Ovary (tissue), 9 donors: Measurements from ENCODE around the gene SEMA3C. TPM values are rescaled to one million over a fixed set of nuclear protein-coding genes. Genes with fewer than 3 reads are reported as not detected.

Experiments used
- DNase-seq, 5 donors: peaks; one replicate each; pipeline ENCODE4 v3.0.0-alpha.2; 2019 to 2020
- H3K27ac ChIP-seq, 2 donors: fragments of 200-600 bp; one replicate each; pipeline versions ENCODE4 v1.5.1 to v1.8.0; 2019 to 2022
- H3K27me3 ChIP-seq: fragments of 200-600 bp; one replicate; pipeline ENCODE4 v1.8.0; 2022
- H3K36me3 ChIP-seq: fragments of 200-600 bp; sonication (generic); one replicate; pipeline ENCODE4 v1.5.1; 2019
- H3K4me1 ChIP-seq: one replicate; pipeline ENCODE4 v1.8.1; 2013; ENCODE audit warnings: mild to moderate bottlenecking, moderate library complexity; ENCODE audit not compliant: insufficient read depth
- H3K4me3 ChIP-seq: fragments of 200-600 bp; sonication (generic); one replicate; pipeline ENCODE4 v1.5.1; 2017
- H3K9me3 ChIP-seq, 2 donors: fragments of 200-600 bp in 1 of 2; sonication (generic) in 1 of 2; one replicate each; pipeline versions ENCODE4 v1.5.1 to v1.8.1; 2013 to 2019; ENCODE audit warnings: mild to moderate bottlenecking in 1 of 2, moderate library complexity in 1 of 2
- EP300 ChIP-seq: sonication (generic); formaldehyde crosslinking; IDR thresholded peaks from one replicate; pipeline ENCODE4 v1.6.1; 2017; ENCODE audit warnings: antibody characterized with exemption
- POLR2A ChIP-seq: fragments of 450-650 bp; IDR thresholded peaks from one replicate; pipeline ENCODE4 v1.6.1; 2017; ENCODE audit warnings: antibody characterized with exemption, mild to moderate bottlenecking, moderate library complexity
- WGBS, 3 donors: extraction: QIAGEN DNeasy Blood & Tissue Kit in 1 of 3; methylation state at CpG; one replicate each; pipeline versions ENCODE4 v1.1.5 to v1.1.7; 2013 to 2017; 5-methylcytosine and 5-hydroxymethylcytosine counted together
- intact Hi-C, 4 donors: fragments of 100-400 bp; cut with DNase I; formaldehyde crosslinking; loops; one replicate each; pipeline versions ENCODE4 v1.11.0 to v1.15.1; 2022 to 2023
- polyA plus RNA-seq, 2 donors: library from polyadenylated mRNA; stranded (reverse); fragments of 200-250 nt in 1 of 2; fragments of 350-450 nt in 1 of 2; fragmentation: Illumina TruSeq in 1 of 2; extraction: RNeasy Lipid Tissue Mini Kit (QIAGEN cat#74804) in 1 of 2; gene quantifications; one replicate each; pipeline ENCODE4 v1.2.3, GENCODE V29; 2013 to 2014
- total RNA-seq, 7 donors: library from RNA; depleted of rRNA in 2 of 7; stranded (reverse); fragments of >200 nt in 2 of 7; fragmentation: NEBNext Ultra II Directional in 3 of 7; extraction: Animal tissue kit (Norgen Biotek cat#: 25700) in 3 of 7; gene quantifications; one replicate each; pipeline versions ENCODE4 v1.1.0 to v1.2.4, GENCODE V29; 2016 to 2023
- TF ChIP-seq, protein P1 (sequence below), 3 donors: fragments of 450-650 bp in 2 of 3; fragments of 200-600 bp in 1 of 3; IDR thresholded peaks; one replicate each; pipeline versions ENCODE4 v1.5.1 to v1.8.0; 2016 to 2022; ENCODE audit warnings: antibody characterized with exemption in 3 of 3, mild to moderate bottlenecking in 1 of 3
- donor health status: DM: no; HTN: no; CAD: no; lungs with moderate emphysema.
- donor health status: DM: no; HTN: no; CAD: no.
- donor health status: Bipolar disorder and iron deficiency.
- donor health status: DM: yes; HTN: yes; CAD: no.
- donor health status: DM: no; HTN: no; CAD: no.
- donor health status: DM: yes; HTN: yes; CAD: no.

The SEMA3C gene
- total and polyA plus RNA-seq, 9 donors: 20.1 to 91.9 (median 53.5) TPM

DNA sequence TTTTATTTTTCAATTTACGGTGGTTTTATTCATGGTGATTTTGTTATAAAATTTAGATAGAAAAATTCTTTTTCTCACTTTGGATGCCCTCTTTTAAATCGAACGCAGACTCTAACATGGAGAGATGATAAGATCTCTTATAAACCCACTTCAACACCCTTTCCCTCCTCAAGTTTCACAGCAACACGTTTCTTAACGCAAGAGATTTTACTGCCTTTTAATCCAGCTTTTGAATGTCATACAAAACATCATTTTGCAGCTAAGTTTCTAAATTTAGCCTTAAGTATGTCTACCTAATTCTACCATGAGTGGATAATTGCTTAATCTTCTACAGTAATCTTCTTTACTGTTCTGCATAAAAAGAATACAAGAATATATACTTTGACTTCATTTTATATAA is 70.0 kb downstream of the SEMA3C start:
- no peak overlapping the region for H3K27ac ChIP-seq
- no peaks in the 10 kb centered on the region for H3K36me3 ChIP-seq
- intact Hi-C loops: no loop called here
- DNase-seq: no peak
- H3K9me3 ChIP-seq: no peaks in the 10 kb centered on the region
- no peak overlapping the region for H3K4me3 ChIP-seq
- WGBS, 3 donors: 83 to 90% (median 89%) methylated on average over 5 of the region's 5 CpGs
- TF ChIP-seq, protein P1, sequence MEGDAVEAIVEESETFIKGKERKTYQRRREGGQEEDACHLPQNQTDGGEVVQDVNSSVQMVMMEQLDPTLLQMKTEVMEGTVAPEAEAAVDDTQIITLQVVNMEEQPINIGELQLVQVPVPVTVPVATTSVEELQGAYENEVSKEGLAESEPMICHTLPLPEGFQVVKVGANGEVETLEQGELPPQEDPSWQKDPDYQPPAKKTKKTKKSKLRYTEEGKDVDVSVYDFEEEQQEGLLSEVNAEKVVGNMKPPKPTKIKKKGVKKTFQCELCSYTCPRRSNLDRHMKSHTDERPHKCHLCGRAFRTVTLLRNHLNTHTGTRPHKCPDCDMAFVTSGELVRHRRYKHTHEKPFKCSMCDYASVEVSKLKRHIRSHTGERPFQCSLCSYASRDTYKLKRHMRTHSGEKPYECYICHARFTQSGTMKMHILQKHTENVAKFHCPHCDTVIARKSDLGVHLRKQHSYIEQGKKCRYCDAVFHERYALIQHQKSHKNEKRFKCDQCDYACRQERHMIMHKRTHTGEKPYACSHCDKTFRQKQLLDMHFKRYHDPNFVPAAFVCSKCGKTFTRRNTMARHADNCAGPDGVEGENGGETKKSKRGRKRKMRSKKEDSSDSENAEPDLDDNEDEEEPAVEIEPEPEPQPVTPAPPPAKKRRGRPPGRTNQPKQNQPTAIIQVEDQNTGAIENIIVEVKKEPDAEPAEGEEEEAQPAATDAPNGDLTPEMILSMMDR (IDR thresholded peaks at IDR 0.05): no peak
- no peak for TF ChIP-seq EP300
- no peak for TF ChIP-seq POLR2A
- H3K27me3 ChIP-seq: no peaks in the 10 kb centered on the region
- H3K4me1 ChIP-seq: no peaks in the 10 kb centered on the region

DNA sequence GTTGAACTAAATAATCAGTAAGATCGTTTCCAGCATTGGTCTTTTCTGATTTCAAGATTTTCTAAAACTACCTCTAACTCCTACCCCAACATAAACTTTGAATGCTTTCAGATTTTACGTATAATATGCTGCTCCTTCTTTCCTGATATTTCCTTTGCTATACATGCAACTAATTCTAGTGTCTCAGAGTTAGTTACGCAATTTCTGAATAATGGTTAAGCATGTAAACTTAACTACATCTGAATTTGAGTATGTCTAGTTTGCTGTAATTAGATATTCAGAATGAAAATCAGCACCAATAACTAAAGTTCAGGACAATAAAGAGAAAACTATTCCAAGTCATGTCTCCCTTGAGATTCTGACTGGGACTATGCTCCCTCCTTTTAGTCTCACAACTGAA is 71.0 kb downstream of the SEMA3C start:
- Histone ChIP-seq H3K9me3 (no peaks in the 10 kb centered on the region), H3K36me3 (no peaks in the 10 kb centered on the region), H3K4me3 (no peak overlapping the region), H3K27ac (no peak overlapping the region), H3K27me3 (no peaks in the 10 kb centered on the region), H3K4me1 (no peaks in the 10 kb centered on the region)
- WGBS, 3 donors: 93 to 94% (median 94%) methylated on average over 3 of the region's 3 CpGs
- no peak for DNase-seq
- intact Hi-C loops: no loop called here
- TF ChIP-seq EP300 (no peak), POLR2A (no peak)
- TF ChIP-seq, protein P1 (IDR thresholded peaks at IDR 0.05): no peak

DNA sequence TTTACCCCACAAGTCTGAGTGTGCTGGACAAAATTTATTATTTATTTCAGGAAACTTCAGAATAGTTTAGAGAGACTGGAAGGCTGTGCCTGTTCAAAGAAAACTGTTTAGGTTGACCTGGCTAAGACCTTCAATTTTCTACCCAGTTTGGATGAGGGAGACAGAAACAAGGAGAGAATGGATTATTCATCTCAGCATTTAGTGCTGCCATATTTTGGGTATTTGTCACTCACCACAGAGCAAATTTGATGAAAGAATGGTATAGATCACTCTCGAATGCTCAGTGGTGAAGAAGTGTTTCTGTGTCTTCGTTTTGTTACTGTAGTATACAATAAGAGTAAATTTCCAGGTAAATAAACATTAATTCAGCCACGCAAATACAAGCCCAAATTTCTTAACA is 71.8 kb downstream of the SEMA3C start:
- intact Hi-C loops: no loop called here
- no peak for DNase-seq
- TF ChIP-seq, protein P1 (IDR thresholded peaks at IDR 0.05): no peak
- TF ChIP-seq POLR2A (no peak), EP300 (no peak)
- Histone ChIP-seq H3K36me3 (no peaks in the 10 kb centered on the region), H3K4me1 (no peaks in the 10 kb centered on the region), H3K9me3 (no peaks in the 10 kb centered on the region), H3K27me3 (no peaks in the 10 kb centered on the region), H3K27ac (no peak overlapping the region), H3K4me3 (no peak overlapping the region)
- WGBS, 3 donors: 95 to 99% (median 96%) methylated on average over 3 of the region's 3 CpGs

DNA sequence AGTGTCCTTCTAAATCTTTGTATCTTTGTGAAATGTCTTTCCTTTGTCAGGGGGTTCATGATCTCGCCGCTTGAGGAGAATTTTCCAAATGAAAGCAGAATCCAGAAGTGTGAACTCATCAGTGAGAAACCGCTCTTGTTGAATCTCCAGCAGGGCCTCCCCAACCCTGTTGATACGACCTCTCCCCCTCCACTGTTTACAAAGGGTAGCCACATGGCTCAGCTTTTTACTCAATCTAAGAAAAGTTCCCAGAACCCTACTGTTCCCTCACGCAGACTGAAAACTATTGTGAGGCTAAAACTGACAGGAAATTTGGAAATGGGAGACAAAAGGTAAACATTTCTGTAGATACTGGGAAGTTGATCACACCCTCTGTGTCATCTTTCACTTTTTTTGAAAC is 73.9 kb downstream of the SEMA3C start:
- WGBS, 3 donors: 89 to 92% (median 92%) methylated on average over 5 of the region's 5 CpGs
- no peaks in the 10 kb centered on the region for H3K9me3 ChIP-seq
- no peak overlapping the region for H3K27ac ChIP-seq
- intact Hi-C loops: no loop called here
- no peak for TF ChIP-seq POLR2A
- no peak for TF ChIP-seq EP300
- TF ChIP-seq, protein P1 (IDR thresholded peaks at IDR 0.05): no peak
- DNase-seq: no peak
- H3K4me1 ChIP-seq: peaks cover 2% of the 10 kb centered on the region
- no peaks in the 10 kb centered on the region for H3K36me3 ChIP-seq
- H3K27me3 ChIP-seq: no peaks in the 10 kb centered on the region
- no peak overlapping the region for H3K4me3 ChIP-seq
